CD14-positive monocyte (primary cell): ENCODE data around the gene TMEM135. TPM values are rescaled to one million over a fixed set of nuclear protein-coding genes. Genes with fewer than 3 reads are reported as not detected.

ENCODE experiments used
- DNase-seq, 3 donors: peaks; one replicate each; pipeline ENCODE4 v3.0.0-alpha.2; 2011 to 2022
- H2AFZ ChIP-seq: 2 replicates; pipeline ENCODE4 v1.6.0; 2012; ENCODE audit warnings: mild to moderate bottlenecking, low read depth, low read length, inconsistent platforms; ENCODE audit not compliant: insufficient read depth, poor library complexity, severe bottlenecking
- H3K27ac ChIP-seq, 2 donors: 1 replicate in 1 of 2; 2 replicates in 1 of 2; pipeline ENCODE4 v1.5.1; 2012 to 2013; ENCODE audit warnings: low read length in 2 of 2, control low read depth in 1 of 2, inconsistent platforms in 1 of 2, low read depth in 1 of 2, mild to moderate bottlenecking in 1 of 2
- H3K27me3 ChIP-seq, 2 donors: one replicate each; pipeline versions ENCODE4 v1.6.0 to v1.6.1; 2011 to 2013; ENCODE audit warnings: low read length in 2 of 2; ENCODE audit not compliant: control insufficient read depth in 2 of 2, insufficient read depth in 2 of 2
- H3K36me3 ChIP-seq, 2 donors: replicated peaks in 1 of 2; 1 replicate in 1 of 2; 2 replicates in 1 of 2; pipeline versions ENCODE4 v1.5.1 to v1.6.1; 2012 to 2013; ENCODE audit warnings: low read length in 2 of 2, control low read depth in 1 of 2, inconsistent platforms in 1 of 2, mild to moderate bottlenecking in 1 of 2; ENCODE audit not compliant: insufficient read depth in 2 of 2, control insufficient read depth in 1 of 2
- H3K4me1 ChIP-seq, 2 donors: 1 replicate in 1 of 2; 2 replicates in 1 of 2; pipeline versions ENCODE4 v1.5.1 to v1.6.1; 2012 to 2013; ENCODE audit warnings: low read length in 2 of 2, control low read depth in 1 of 2, inconsistent platforms in 1 of 2, mild to moderate bottlenecking in 1 of 2, moderate library complexity in 1 of 2; ENCODE audit not compliant: insufficient read depth in 2 of 2, control insufficient read depth in 1 of 2
- H3K4me2 ChIP-seq: replicated peaks from 2 replicates; pipeline ENCODE3; 2012; ENCODE audit warnings: low read length, moderate library complexity, mild to moderate bottlenecking; ENCODE audit not compliant: poor library complexity, severe bottlenecking; ENCODE audit errors: extremely low read depth
- H3K4me3 ChIP-seq, 3 experiments: fragments of 200-600 bp in 1 of 3; sonication (generic) in 1 of 3; replicated peaks in 1 of 3; 1 replicate in 2 of 3; 2 replicates in 1 of 3; pipeline ENCODE4 v1.5.1; 2011 to 2013; ENCODE audit warnings: low read length in 3 of 3, mild to moderate bottlenecking in 3 of 3, control low read depth in 2 of 3, low read depth in 2 of 3, inconsistent platforms in 1 of 3, moderate library complexity in 1 of 3
- H3K79me2 ChIP-seq: 2 replicates; pipeline ENCODE4 v1.6.0; 2012; ENCODE audit warnings: mild to moderate bottlenecking, control low read depth, inconsistent platforms, low read length, moderate library complexity; ENCODE audit not compliant: insufficient read depth
- H3K9ac ChIP-seq: 2 replicates; pipeline ENCODE4 v1.6.0; 2017; ENCODE audit warnings: low read length, mild to moderate bottlenecking; ENCODE audit not compliant: insufficient read depth, poor library complexity, severe bottlenecking
- H3K9me3 ChIP-seq, 2 donors: replicated peaks in 1 of 2; 1 replicate in 1 of 2; 2 replicates in 1 of 2; pipeline versions ENCODE4 v1.5.1 to v1.6.1; 2012 to 2013; ENCODE audit warnings: low read length in 2 of 2, control low read depth in 1 of 2; ENCODE audit not compliant: control insufficient read depth in 1 of 2, insufficient read depth in 1 of 2
- H4K20me1 ChIP-seq: 2 replicates; pipeline ENCODE4 v1.6.0; 2012; ENCODE audit warnings: mild to moderate bottlenecking, low read length, control low read depth, moderate library complexity; ENCODE audit not compliant: insufficient read depth
- H3K27ac Mint-ChIP-seq, 7 donors: one replicate each; pipeline ENCODE4 v1.8.0; 2020; ENCODE audit warnings: mild to moderate bottlenecking in 7 of 7, mixed read lengths in 7 of 7, moderate library complexity in 6 of 7, inconsistent platforms in 2 of 7
- H3K27me3 Mint-ChIP-seq, 3 donors: one replicate each; pipeline ENCODE4 v1.8.0; 2021 to 2022; ENCODE audit warnings: low read depth in 3 of 3, mild to moderate bottlenecking in 3 of 3, mixed read lengths in 3 of 3, moderate library complexity in 3 of 3, inconsistent platforms in 1 of 3
- H3K36me3 Mint-ChIP-seq, 2 donors: one replicate each; pipeline ENCODE4 v1.8.0; 2020; ENCODE audit warnings: mixed read lengths in 2 of 2, inconsistent platforms in 1 of 2, mild to moderate bottlenecking in 1 of 2
- H3K4me1 Mint-ChIP-seq: one replicate; pipeline ENCODE4 v1.8.0; 2020; ENCODE audit warnings: mild to moderate bottlenecking, mixed read lengths
- H3K4me3 Mint-ChIP-seq, 2 donors: one replicate each; pipeline ENCODE4 v1.8.0; 2020; ENCODE audit warnings: mild to moderate bottlenecking in 2 of 2, mixed read lengths in 2 of 2, moderate library complexity in 1 of 2
- H3K9me3 Mint-ChIP-seq, 7 donors: one replicate each; pipeline ENCODE4 v1.8.0; 2020 to 2022; ENCODE audit warnings: mixed read lengths in 7 of 7, mild to moderate bottlenecking in 6 of 7, moderate library complexity in 6 of 7, inconsistent platforms in 2 of 7
- CTCF ChIP-seq: fragments of 200-600 bp; IDR thresholded peaks from one replicate; pipeline ENCODE4 v1.8.0; 2022; ENCODE audit warnings: antibody characterized with exemption, mild to moderate bottlenecking
- WGBS: methylation state at CpG from one replicate; pipeline ENCODE4 v1.1.5; 2013; ENCODE audit warnings: missing lambda C conversion rate; ENCODE audit not compliant: insufficient coverage; 5-methylcytosine and 5-hydroxymethylcytosine counted together
- intact Hi-C, 2 donors: fragments of 100-400 bp; cut with micrococcal nuclease; formaldehyde crosslinking; loops; one replicate each; pipeline versions ENCODE4 v1.15.0 to v1.15.1; 2023
- polyA plus RNA-seq, 3 donors: library from polyadenylated mRNA; depleted of rRNA in 1 of 3; unstranded in 2 of 3; stranded (reverse) in 1 of 3; fragments of 300-500 nt in 2 of 3; fragments of >200 nt in 1 of 3; fragmentation: Illumina TruSeq in 2 of 3; gene quantifications; 1 replicate in 2 of 3; 2 replicates in 1 of 3; pipeline ENCODE4 v1.2.3, GENCODE V29; 2012 to 2021

TMEM135 gene
- polyA plus RNA-seq, 3 donors = 2.7 to 8.4 (median 5.9) TPM

GRCh38 chr11:87258171-87258833 lies 220.6 kb downstream of the TMEM135 start:
- peaks cover 11% of the 10 kb centered on the region for H3K4me1 Mint-ChIP-seq
- 0% methylated on average over 1 of the region's 1 CpG for WGBS

GRCh38 chr11:87259736-87260135 lies 222.0 kb downstream of the TMEM135 start:
- Histone ChIP-seq H3K27ac (no peak overlapping the region), H3K36me3 (no peaks in the 10 kb centered on the region), H3K4me3 (no peak overlapping the region), H2AFZ (no peak overlapping the region), H3K27me3 (no peaks in the 10 kb centered on the region), H4K20me1 (no peaks in the 10 kb centered on the region), H3K4me2 (no peak overlapping the region), H3K4me1 (no peaks in the 10 kb centered on the region), H3K9ac (no peak overlapping the region), H3K9me3 (no peaks in the 10 kb centered on the region), H3K79me2 (no peaks in the 10 kb centered on the region)
- intact Hi-C loops = no loop called here
- H3K4me3 Mint-ChIP-seq = no peak overlapping the region
- H3K4me1 Mint-ChIP-seq = peaks cover 11% of the 10 kb centered on the region
- no CpG with 5 or more reads among the region's 1 CpG for WGBS
- H3K27me3 Mint-ChIP-seq = peaks cover 0 to 1% (median 0%) of the 10 kb centered on the region in 3 donors
- H3K27ac Mint-ChIP-seq = no peak overlapping the region
- TF ChIP-seq CTCF = no peak
- H3K36me3 Mint-ChIP-seq = peaks cover 0 to 6% of the 10 kb centered on the region in 2 donors
- no peaks in the 10 kb centered on the region for H3K9me3 Mint-ChIP-seq
- no peak for DNase-seq

More at GRCh38 chr11:87258171-87258833, 220.6 kb downstream of the TMEM135 start:
- Histone ChIP-seq H3K4me3 (no peak overlapping the region), H3K4me2 (no peak overlapping the region), H3K4me1 (no peaks in the 10 kb centered on the region), H3K9me3 (no peaks in the 10 kb centered on the region), H3K27ac (no peak overlapping the region), H3K9ac (no peak overlapping the region), H2AFZ (no peak overlapping the region), H3K79me2 (no peaks in the 10 kb centered on the region), H3K36me3 (no peaks in the 10 kb centered on the region), H4K20me1 (no peaks in the 10 kb centered on the region), H3K27me3 (no peaks in the 10 kb centered on the region)
- Mint-ChIP-seq H3K4me3 (no peak overlapping the region), H3K27ac (no peak overlapping the region), H3K27me3 (no peaks in the 10 kb centered on the region), H3K9me3 (no peaks in the 10 kb centered on the region), H3K36me3 (peaks cover 0 to 6% of the 10 kb centered on the region in 2 donors)
- intact Hi-C loops = no loop called here
- TF ChIP-seq CTCF = no peak
- no peak for DNase-seq
